Glomerular endothelial cell (primary cell): ENCODE measurements around the gene GAP43. TPM values are rescaled to one million over a fixed set of nuclear protein-coding genes. Genes with fewer than 3 reads are reported as not detected.
"Not testable (repeated sequence)": the region's sequence is repeated elsewhere in the genome, so short reads cannot be mapped to it uniquely, and the experiment has no call there.

Experiments
- DNase-seq: peaks from one replicate; pipeline ENCODE4 v3.0.0-alpha.2; 2011; ENCODE audit warnings: low read depth, low spot score; ENCODE audit errors: extremely low read depth
- total RNA-seq: library from RNA; depleted of rRNA; stranded (reverse); fragments of >200 nt; gene quantifications from 2 replicates; pipeline ENCODE4 v1.2.3, GENCODE V29; 2015

Gene GAP43
- total RNA-seq, 1 donor from 2014 or later, result 0.18 TPM

DNA sequence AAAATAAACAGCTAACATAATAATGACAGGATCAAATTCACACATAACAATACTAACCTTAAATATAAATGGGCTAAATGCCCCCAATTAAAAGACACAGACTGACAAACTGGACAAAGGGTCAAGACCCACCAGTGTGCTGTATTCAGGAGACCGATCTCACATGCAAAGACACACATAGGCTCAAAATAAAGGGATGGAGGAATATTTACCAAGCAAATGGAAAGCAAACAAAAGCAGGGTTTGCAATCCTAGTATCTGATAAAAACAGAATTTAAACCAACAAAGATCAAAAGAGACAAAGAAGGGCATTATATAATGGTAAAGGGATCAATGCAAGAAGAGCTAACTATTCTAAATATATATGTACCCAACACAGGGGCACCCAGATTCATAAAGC, 129.7 kb downstream of the GAP43 start:
- DNase-seq, result not testable (repeated sequence)

DNA sequence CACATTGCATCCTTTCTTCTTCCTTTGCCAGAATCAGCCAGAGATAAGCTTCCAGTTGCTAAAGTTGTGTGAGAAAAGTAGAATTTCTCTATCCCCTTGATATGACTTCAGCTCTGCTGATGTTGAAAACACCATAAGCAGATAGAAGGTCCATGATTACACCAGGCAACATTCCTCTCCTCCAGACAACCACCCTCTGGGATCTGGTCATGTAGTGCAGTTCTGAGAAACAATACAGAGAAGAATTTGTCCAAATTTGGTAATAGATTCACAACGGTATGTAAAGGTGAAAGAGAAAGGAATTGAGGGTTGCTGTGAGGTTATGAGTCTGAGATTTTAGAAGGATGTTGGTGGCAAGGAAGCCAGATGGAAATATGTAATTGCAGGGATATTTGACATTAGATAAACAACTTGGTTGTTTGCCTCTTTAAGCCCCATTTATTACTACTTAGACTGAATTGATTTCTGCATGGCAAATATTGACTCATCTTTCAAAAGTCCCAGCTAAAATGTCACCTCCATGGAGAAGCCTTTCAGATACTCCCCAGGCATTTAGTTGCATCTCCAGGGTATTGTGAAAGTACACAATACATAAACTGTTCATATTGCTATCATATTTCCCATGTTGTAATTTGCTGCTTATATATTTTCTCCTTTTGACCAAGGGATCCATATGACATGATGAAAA, 134.9 kb downstream of the GAP43 start:
- no peak for DNase-seq

DNA sequence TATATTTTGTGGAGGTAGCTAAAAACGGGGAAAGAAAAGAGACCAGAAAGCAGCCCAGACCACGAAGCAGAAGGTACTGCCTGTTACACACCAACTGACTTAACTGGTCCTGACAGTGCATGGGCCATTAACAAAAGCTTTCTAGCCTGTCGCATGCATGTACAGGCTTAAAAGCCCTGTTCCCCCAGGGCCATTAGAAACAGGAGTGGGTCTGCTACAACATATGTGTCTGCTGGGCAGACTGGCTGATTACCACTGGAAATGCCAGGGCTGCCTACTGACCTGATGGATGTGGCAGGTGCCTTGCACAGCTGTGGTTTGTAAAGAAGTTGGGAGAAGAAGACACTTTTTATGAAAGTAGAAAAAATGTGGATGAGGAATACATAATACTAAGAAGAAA, 137.4 kb downstream of the GAP43 start:
- DNase-seq, result no peak

GRCh38 chr3:115761927-115762305, 138.6 kb downstream of the GAP43 start:
- no peak for DNase-seq

- no peak for DNase-seq
Measured at GRCh38 chr3:115766587-115767482, 143.5 kb downstream of the GAP43 start.

GRCh38 chr3:115768661-115769060, 145.4 kb downstream of the GAP43 start:
- DNase-seq, result no peak
